Skeletal muscle satellite cell (primary cell): Measurements from ENCODE around the gene PPM1M.
"Not testable (repeated sequence)": the region's sequence is repeated elsewhere in the genome, so short reads cannot be mapped to it uniquely, and the experiment has no call there.

Experiments used
- H3K27me3 ChIP-seq: 2 replicates; pipeline ENCODE4 v1.7.0; 2013; ENCODE audit warnings: low read length; ENCODE audit not compliant: control insufficient read depth, insufficient read depth
- H3K36me3 ChIP-seq: 2 replicates; pipeline ENCODE4 v1.7.0; 2013; ENCODE audit warnings: mild to moderate bottlenecking, control low read depth, low read length; ENCODE audit not compliant: insufficient read depth
- H3K4me1 ChIP-seq: 2 replicates; pipeline ENCODE4 v1.7.0; 2013; ENCODE audit warnings: low read length; ENCODE audit not compliant: control insufficient read depth, insufficient read depth
- H3K4me2 ChIP-seq: 2 replicates; pipeline ENCODE4 v1.7.0; 2013; ENCODE audit warnings: mild to moderate bottlenecking, low read length
- H3K4me3 ChIP-seq: 2 replicates; pipeline ENCODE4 v1.7.0; 2013; ENCODE audit warnings: low read length
- H3K9ac ChIP-seq: 2 replicates; pipeline ENCODE4 v1.7.0; 2013; ENCODE audit warnings: mild to moderate bottlenecking, low read depth, low read length, moderate library complexity
- H3K9me3 ChIP-seq: replicated peaks from 2 replicates; pipeline ENCODE4 v1.7.0; 2013; ENCODE audit warnings: mild to moderate bottlenecking, control low read depth, low read length

Gene PPM1M

DNA sequence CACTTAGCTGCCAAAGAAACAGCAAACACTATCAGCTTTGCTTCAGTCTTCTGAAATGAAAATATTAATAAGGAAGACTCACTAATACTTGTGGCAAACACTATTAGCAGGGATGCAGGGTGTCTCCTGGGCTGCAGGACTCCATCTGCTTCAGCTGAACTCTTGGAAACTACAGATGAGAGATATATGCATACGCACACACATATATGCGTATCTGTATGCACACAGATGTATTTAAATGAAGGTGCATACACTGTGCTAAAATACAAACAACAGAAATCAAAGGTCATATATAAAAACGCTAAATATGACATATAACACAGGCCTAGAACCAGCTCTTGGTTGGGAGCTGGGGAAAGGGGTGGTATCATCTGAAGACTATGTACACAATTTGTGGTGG lies 10.6 kb downstream of the PPM1M start:
- H3K4me2 ChIP-seq, result no peak overlapping the region
- no peaks in the 10 kb centered on the region for H3K9me3 ChIP-seq
- no peak overlapping the region for H3K4me3 ChIP-seq
- peaks cover 13% of the 10 kb centered on the region for H3K4me1 ChIP-seq
- no peak overlapping the region for H3K9ac ChIP-seq
- peaks cover 73% of the 10 kb centered on the region for H3K36me3 ChIP-seq
- H3K27me3 ChIP-seq, result no peaks in the 10 kb centered on the region

DNA sequence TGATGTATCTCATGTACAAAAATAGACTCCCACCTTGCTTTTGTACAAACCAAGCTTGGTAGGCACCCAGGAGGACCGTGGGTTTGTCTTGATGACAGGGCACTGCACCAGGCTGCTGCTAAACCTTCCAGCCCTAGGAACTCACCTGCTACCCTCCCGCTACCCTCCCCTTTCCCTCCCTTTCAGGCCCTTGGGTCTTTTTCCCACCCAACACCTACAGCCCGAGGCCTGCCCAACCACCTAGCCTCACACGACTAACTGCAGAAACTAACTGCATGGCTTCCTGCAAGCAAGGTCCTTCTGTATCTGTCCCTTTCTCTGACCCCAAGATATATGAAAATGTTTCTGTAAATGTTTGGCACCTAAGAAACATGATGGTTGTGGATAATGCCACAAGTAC lies 11.1 kb downstream of the PPM1M start:
- Histone ChIP-seq H3K4me3 (no peak overlapping the region), H3K4me1 (peaks cover 13% of the 10 kb centered on the region), H3K9me3 (no peaks in the 10 kb centered on the region), H3K27me3 (no peaks in the 10 kb centered on the region), H3K36me3 (peaks cover 75% of the 10 kb centered on the region), H3K4me2 (no peak overlapping the region), H3K9ac (no peak overlapping the region)

DNA sequence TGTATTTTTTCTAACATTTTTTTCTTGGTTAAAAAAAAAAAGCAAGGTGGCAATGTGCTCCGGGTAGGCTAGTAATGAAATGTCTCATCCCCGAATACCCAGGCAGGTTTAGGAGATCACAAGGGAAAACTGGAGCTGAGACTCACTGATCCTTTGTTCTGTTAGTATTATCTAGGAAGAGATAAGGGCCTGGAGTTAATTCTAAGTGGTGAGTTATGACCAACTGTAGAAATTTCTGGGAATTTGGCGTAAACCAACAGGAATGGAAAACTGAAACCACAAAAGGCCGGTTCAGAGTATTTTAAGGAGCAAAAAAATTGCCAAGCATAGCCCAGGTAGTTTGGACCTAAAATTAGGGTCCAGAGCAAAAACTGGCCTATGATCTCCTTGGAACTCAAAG lies 12.4 kb downstream of the PPM1M start:
- H3K9me3 ChIP-seq, result no peaks in the 10 kb centered on the region
- H3K27me3 ChIP-seq, result no peaks in the 10 kb centered on the region
- peaks cover 12% of the 10 kb centered on the region for H3K4me1 ChIP-seq
- no peak overlapping the region for H3K4me3 ChIP-seq
- no peak overlapping the region for H3K9ac ChIP-seq
- H3K36me3 ChIP-seq, result peaks cover 88% of the 10 kb centered on the region
- H3K4me2 ChIP-seq, result no peak overlapping the region

DNA sequence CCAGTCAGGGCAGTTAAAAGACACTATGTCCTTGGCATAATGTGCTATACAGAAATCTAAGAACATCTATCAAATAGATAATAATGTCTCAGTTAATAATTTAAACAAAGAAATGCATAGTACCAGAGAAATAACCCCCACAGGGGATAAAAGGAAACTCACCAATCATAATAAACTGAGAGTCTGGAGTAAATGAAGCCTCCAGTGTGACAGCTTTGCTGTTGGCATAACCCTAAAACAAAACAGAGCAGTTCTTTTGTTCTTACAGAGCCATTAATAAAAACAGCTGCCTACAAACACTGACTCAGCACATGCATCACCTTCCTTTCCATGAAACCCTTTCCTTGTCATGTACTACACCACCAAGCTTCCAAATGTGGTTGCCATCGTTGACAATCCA lies 13.5 kb downstream of the PPM1M start:
- no peak overlapping the region for H3K4me3 ChIP-seq
- H3K4me1 ChIP-seq, result peaks cover 2% of the 10 kb centered on the region
- peaks cover 85% of the 10 kb centered on the region for H3K36me3 ChIP-seq

DNA sequence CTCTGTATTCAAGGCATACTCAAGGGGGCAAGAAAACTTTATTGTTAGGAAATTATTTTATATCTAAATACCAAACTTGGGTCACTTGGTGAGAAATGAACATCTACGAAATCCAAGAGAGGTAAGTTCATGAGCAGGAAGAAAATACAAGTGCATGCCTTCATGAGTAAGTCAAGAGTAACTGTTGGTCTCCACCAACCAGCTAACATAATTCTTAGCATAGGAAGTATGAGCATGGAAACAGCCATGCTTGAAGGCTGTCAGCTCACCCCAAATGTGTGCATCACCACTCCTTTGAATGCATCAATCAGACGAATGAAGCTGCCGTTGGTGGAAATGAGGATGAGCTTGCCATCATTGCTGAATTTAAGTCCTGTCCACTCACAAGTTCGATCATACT lies 13.9 kb downstream of the PPM1M start:
- H3K4me3 ChIP-seq, result no peak overlapping the region
- no peak overlapping the region for H3K9ac ChIP-seq
- no peaks in the 10 kb centered on the region for H3K27me3 ChIP-seq
- H3K9me3 ChIP-seq, result no peaks in the 10 kb centered on the region
- H3K4me1 ChIP-seq, result no peaks in the 10 kb centered on the region
- H3K36me3 ChIP-seq, result peaks cover 87% of the 10 kb centered on the region
- H3K4me2 ChIP-seq, result no peak overlapping the region

More for the DNA sequence above, 13.5 kb downstream of the PPM1M start:
- no peaks in the 10 kb centered on the region for H3K9me3 ChIP-seq
- no peak overlapping the region for H3K9ac ChIP-seq
- H3K4me2 ChIP-seq, result no peak overlapping the region
- no peaks in the 10 kb centered on the region for H3K27me3 ChIP-seq

DNA sequence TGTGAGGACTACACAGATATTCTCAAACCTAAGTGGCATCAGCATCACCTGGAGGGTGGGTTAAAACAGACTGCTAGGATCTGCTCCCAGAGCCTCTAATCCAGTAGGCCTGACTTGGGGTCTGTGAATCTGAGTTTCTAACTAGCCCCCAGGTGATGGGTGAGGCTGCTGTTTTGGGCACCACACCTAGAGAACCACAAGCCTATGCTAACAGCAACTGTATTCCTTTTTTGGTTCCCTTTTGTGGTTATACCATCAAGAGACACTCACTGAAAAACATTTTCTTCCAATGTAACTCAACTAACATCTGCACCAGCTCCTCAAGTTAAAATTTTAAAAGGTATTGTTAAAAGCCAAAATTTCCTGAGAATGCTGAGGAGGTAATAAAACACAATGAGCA lies 16.9 kb downstream of the PPM1M start:
- H3K4me3 ChIP-seq, result no peak overlapping the region
- peaks cover 87% of the 10 kb centered on the region for H3K36me3 ChIP-seq
- H3K9ac ChIP-seq, result no peak overlapping the region
- no peaks in the 10 kb centered on the region for H3K27me3 ChIP-seq
- H3K9me3 ChIP-seq, result no peaks in the 10 kb centered on the region
- H3K4me1 ChIP-seq, result no peaks in the 10 kb centered on the region
- H3K4me2 ChIP-seq, result no peak overlapping the region

DNA sequence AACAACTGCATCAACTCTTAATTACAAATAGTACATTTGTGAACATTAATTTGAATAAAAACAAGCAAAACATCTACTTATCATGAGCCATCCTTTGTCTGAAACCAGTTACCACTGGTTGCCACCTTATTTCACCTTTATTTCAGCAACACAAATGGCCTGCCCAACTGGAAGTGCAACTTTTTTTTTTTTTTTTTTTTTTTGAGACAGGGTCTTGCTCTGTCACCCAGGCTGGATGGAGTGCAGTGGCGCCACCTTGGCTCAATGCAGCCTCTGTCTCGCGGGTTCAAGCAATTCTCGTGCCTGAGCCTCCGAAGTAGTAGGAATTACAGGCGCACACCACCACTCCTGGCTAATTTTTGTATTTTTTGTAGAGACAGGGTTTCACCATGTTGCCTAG lies 19.8 kb downstream of the PPM1M start:
- Histone ChIP-seq H3K4me2 (no peak overlapping the region), H3K9ac (no peak overlapping the region), H3K27me3 (no peaks in the 10 kb centered on the region), H3K36me3 (peaks cover 81% of the 10 kb centered on the region), H3K4me3 (no peak overlapping the region), H3K9me3 (no peaks in the 10 kb centered on the region), H3K4me1 (peaks cover 3% of the 10 kb centered on the region)

DNA sequence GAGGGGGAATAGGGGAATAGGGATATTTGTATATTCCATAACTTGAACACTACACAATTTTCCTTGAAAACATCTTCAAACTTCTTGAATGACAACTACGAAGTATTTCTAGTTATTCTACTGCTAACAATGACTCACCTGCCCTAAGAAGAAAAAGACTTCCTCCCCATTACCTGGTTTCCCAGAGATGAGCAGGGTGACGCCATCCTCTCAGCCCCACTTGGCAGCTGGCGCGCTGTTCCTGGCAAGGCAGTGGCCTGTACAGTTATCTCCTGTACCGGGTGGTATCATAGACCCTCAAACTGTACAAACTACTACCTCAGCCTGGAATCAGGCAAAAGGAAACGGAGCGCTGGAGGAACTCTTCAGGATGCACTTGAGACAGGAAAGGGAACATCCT lies 22.5 kb downstream of the PPM1M start:
- Histone ChIP-seq H3K27me3 (no peaks in the 10 kb centered on the region), H3K4me3 (no peak overlapping the region), H3K4me1 (peaks cover 12% of the 10 kb centered on the region), H3K4me2 (no peak overlapping the region), H3K9ac (no peak overlapping the region), H3K9me3 (no peaks in the 10 kb centered on the region), H3K36me3 (peaks cover 74% of the 10 kb centered on the region)

DNA sequence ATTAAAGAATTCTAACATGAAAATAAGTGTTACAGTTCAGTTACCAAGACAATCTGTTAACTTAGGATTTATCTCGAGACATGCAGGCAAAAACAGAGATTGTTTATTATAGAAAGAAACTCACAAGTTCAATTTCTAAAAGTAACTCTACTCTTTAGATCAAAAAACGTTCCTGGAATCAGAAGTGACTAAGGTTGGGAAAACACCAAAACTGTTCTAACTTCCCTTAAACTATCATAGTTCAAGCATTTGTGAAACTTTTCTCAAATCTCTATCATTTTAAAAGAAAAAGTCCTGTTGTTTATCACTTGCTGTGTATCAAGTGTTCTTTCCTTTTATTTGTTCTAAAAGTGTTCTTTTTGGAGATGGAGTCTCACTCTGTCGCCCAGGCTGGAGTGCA lies 24.2 kb downstream of the PPM1M start:
- Histone ChIP-seq H3K4me1 (peaks cover 19% of the 10 kb centered on the region), H3K36me3 (peaks cover 67% of the 10 kb centered on the region)

DNA sequence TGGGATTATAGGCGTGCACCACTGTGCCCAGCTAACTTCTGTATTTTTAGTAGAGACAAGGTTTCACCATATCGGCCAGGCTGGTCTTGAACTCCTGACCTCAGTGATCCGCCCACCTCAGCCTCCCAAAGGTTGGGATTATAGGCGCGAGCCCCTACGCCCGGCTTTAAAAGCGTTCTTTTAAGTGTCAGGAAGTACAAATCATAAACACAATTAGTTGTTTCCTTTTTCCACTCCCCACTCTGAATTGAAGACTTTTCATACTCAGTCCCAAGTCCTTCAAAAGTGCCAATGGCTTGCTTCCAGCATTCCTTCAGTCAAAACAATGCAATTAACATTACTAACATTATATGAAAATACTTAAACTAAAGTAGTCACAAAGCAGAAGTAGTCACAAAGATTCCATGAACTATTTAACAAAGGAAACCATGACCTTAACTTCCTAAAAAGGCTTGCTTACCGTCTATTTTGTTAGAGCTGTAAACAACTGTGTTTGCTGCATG lies 24.7 kb downstream of the PPM1M start:
- Histone ChIP-seq H3K4me1 (peaks cover 20% of the 10 kb centered on the region), H3K9ac (no peak overlapping the region), H3K36me3 (peaks cover 65% of the 10 kb centered on the region), H3K9me3 (no peaks in the 10 kb centered on the region), H3K27me3 (no peaks in the 10 kb centered on the region), H3K4me2 (no peak overlapping the region), H3K4me3 (no peak overlapping the region)

More for the DNA sequence above, 24.2 kb downstream of the PPM1M start:
- Histone ChIP-seq H3K9ac (no peak overlapping the region), H3K9me3 (no peaks in the 10 kb centered on the region), H3K4me3 (no peak overlapping the region), H3K4me2 (no peak overlapping the region), H3K27me3 (no peaks in the 10 kb centered on the region)

DNA sequence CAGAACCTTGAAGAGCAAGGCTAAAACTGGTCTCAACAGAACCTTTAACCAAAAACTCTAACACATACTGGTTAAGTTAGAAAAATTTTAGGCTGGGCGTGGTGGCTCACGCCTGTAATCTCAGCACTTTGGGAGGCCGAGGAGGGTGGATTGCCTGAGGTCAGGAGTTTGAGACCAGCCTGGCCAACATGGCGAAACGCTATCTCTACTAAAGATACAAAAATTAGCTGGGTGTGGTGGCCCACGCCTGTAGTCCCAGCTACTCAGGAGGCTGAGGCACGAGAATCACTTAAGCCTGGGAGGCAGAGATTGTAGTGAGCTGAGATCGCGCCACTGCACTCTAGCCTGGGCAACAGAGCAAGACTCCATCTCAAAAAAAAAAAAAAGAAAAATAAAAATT lies 26.6 kb downstream of the PPM1M start:
- H3K4me3 ChIP-seq, H3K9ac ChIP-seq, H3K9me3 ChIP-seq, H3K4me2 ChIP-seq, H3K27me3 ChIP-seq: not testable (repeated sequence)
- Histone ChIP-seq H3K4me1 (peaks cover 26% of the 10 kb centered on the region), H3K36me3 (peaks cover 50% of the 10 kb centered on the region)

DNA sequence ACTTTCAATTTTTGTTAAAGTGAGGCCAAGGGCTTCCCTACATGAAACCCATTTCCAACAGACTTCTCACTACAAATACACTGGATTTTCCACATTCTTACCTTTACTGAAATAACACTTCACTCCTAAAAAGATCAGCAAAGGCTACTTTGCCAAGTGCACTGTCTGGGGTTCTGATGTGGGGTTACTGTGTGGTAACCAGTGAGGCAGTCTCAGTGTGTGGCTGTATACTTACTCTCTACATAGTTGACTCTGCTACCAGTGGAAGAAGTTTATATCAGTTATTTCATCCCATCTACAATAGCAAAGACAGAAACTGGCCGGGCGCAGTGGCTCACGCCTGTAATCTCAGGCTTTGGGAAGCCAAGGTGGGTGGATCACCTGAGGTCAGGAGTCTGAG lies 27.3 kb downstream of the PPM1M start:
- no peak overlapping the region for H3K4me3 ChIP-seq
- H3K4me2 ChIP-seq, result no peak overlapping the region
- H3K9ac ChIP-seq, result no peak overlapping the region
- no peaks in the 10 kb centered on the region for H3K9me3 ChIP-seq
- peaks cover 26% of the 10 kb centered on the region for H3K4me1 ChIP-seq
- H3K27me3 ChIP-seq, result no peaks in the 10 kb centered on the region
- peaks cover 43% of the 10 kb centered on the region for H3K36me3 ChIP-seq
